WTC11 (cell line): ENCODE data around the gene BOD1L1. TPM values are rescaled to one million over a fixed set of nuclear protein-coding genes. Genes with fewer than 3 reads are reported as not detected.

Experiments
- ATAC-seq: fragments of 200-7000 bp; cut with Tn5 transposase; 2 replicates; pipeline ENCODE4 v1.10.0; 2021; ENCODE audit warnings: mild to moderate bottlenecking, moderate library complexity
- CTCF ChIA-PET: fragments of 300-600 bp; sonication (Branson Sonifier 250); formaldehyde crosslinking; loops from one replicate; lab custom pipeline; 2021; ENCODE audit warnings: antibody characterized with exemption; lab: Charles Lee
- POLR2A ChIA-PET: fragments of 350-600 bp; sonication (Branson Sonifier 250); formaldehyde crosslinking; loops from one replicate; lab custom pipeline; 2021; ENCODE audit warnings: antibody characterized with exemption; lab: Charles Lee
- DNase-seq: peaks from one replicate; pipeline ENCODE4 v3.0.0; 2021; ENCODE audit warnings: low spot score
- H3K27ac Mint-ChIP-seq: 2 replicates; pipeline ENCODE4 v1.8.0; 2021; ENCODE audit warnings: mixed read lengths
- H3K27me3 Mint-ChIP-seq: 2 replicates; pipeline ENCODE4 v1.8.0; 2021; ENCODE audit warnings: low read depth, mild to moderate bottlenecking, moderate library complexity, mixed read lengths
- H3K36me3 Mint-ChIP-seq: 2 replicates; pipeline ENCODE4 v1.8.0; 2021; ENCODE audit warnings: mixed read lengths
- H3K4me1 Mint-ChIP-seq: 2 replicates; pipeline ENCODE4 v1.8.0; 2022; ENCODE audit warnings: mixed read lengths
- H3K4me3 Mint-ChIP-seq: 2 replicates; pipeline ENCODE4 v1.8.0; 2021; ENCODE audit warnings: mild to moderate bottlenecking, moderate library complexity, mixed read lengths
- H3K9me3 Mint-ChIP-seq: 2 replicates; pipeline ENCODE4 v1.8.0; 2021; ENCODE audit warnings: mixed read lengths
- ATF1 ChIP-seq: sonication (generic); formaldehyde crosslinking; IDR thresholded peaks from 2 replicates; pipeline ENCODE4 v1.8.1; 2023; ENCODE audit warnings: mild to moderate bottlenecking, moderate library complexity, missing genetic modification reagents
- CBFB ChIP-seq: sonication (generic); formaldehyde crosslinking; IDR thresholded peaks from 2 replicates; pipeline ENCODE4 v1.8.1; 2022; ENCODE audit warnings: mild to moderate bottlenecking, low read depth, missing genetic modification reagents
- CREM ChIP-seq: sonication (generic); formaldehyde crosslinking; IDR thresholded peaks from 2 replicates; pipeline ENCODE4 v1.8.1; 2022; ENCODE audit warnings: mild to moderate bottlenecking, missing genetic modification reagents, moderate library complexity
- ESRRA ChIP-seq: sonication (generic); formaldehyde crosslinking; IDR thresholded peaks from 2 replicates; pipeline ENCODE4 v1.8.1; 2022; ENCODE audit warnings: mild to moderate bottlenecking, missing genetic modification reagents, borderline replicate concordance
- GRHL2 ChIP-seq: fragments of 250-450 bp; sonication (Bioruptor Pico); IDR thresholded peaks from 2 replicates; pipeline ENCODE4 v1.8.0; 2022; ENCODE audit warnings: mild to moderate bottlenecking, moderate library complexity; ENCODE audit not compliant: insufficient replicate concordance, severe bottlenecking
- IRF2 ChIP-seq: sonication (generic); formaldehyde crosslinking; IDR thresholded peaks from 2 replicates; pipeline ENCODE4 v1.8.0; 2022; ENCODE audit warnings: low read depth, missing genetic modification reagents, borderline replicate concordance
- JAZF1 ChIP-seq: fragments of 250-450 bp; sonication (Bioruptor Pico); IDR thresholded peaks from 2 replicates; pipeline ENCODE4 v1.9.0; 2021; ENCODE audit warnings: moderate library complexity, mild to moderate bottlenecking, inconsistent platforms
- MYBL2 ChIP-seq: sonication (generic); formaldehyde crosslinking; IDR thresholded peaks from 2 replicates; pipeline ENCODE4 v1.8.1; 2023; ENCODE audit warnings: mild to moderate bottlenecking, moderate library complexity, missing genetic modification reagents
- NFE2L1 ChIP-seq: sonication (generic); formaldehyde crosslinking; IDR thresholded peaks from 2 replicates; pipeline ENCODE4 v1.8.1; 2023; ENCODE audit warnings: missing genetic modification reagents
- NR3C1 ChIP-seq: sonication (generic); formaldehyde crosslinking; conservative IDR thresholded peaks from 2 replicates; pipeline ENCODE4 v1.8.1; 2023; ENCODE audit warnings: low read depth, mild to moderate bottlenecking, missing genetic modification reagents
- SMAD4 ChIP-seq: sonication (generic); formaldehyde crosslinking; IDR thresholded peaks from 2 replicates; pipeline ENCODE4 v1.8.0; 2022; ENCODE audit warnings: mild to moderate bottlenecking, missing genetic modification reagents
- TCF7 ChIP-seq: sonication (generic); formaldehyde crosslinking; IDR thresholded peaks from 2 replicates; pipeline ENCODE4 v1.8.0; 2022; ENCODE audit warnings: mild to moderate bottlenecking, low read depth, missing genetic modification reagents, moderate library complexity
- TP53 ChIP-seq: sonication (generic); formaldehyde crosslinking; IDR thresholded peaks from 2 replicates; pipeline ENCODE4 v1.8.1; 2023; ENCODE audit warnings: mild to moderate bottlenecking, missing genetic modification reagents
- ZNF138 ChIP-seq: sonication (generic); formaldehyde crosslinking; conservative IDR thresholded peaks from 2 replicates; pipeline ENCODE4 v1.8.1; 2022; ENCODE audit warnings: mild to moderate bottlenecking, moderate library complexity, missing genetic modification reagents
- ZNF219 ChIP-seq: sonication (generic); formaldehyde crosslinking; IDR thresholded peaks from 2 replicates; pipeline ENCODE4 v1.8.0; 2023; ENCODE audit warnings: missing genetic modification reagents, mild to moderate bottlenecking, borderline replicate concordance
- ZNF416 ChIP-seq: fragments of 250-450 bp; sonication (Bioruptor Pico); IDR thresholded peaks from 2 replicates; pipeline ENCODE4 v1.9.0; 2021; ENCODE audit warnings: mild to moderate bottlenecking, inconsistent platforms
- ZNF423 ChIP-seq: fragments of 250-450 bp; sonication (Bioruptor Pico); IDR thresholded peaks from 2 replicates; pipeline ENCODE4 v2.1.2; 2022; ENCODE audit warnings: mild to moderate bottlenecking, moderate library complexity
- total RNA-seq: library from RNA; stranded (reverse); gene quantifications from 3 replicates; pipeline ENCODE4 v1.2.3, GENCODE V29; 2021
- TF ChIP-seq, protein P1 (sequence below): fragments of 250-450 bp; sonication (Bioruptor Pico); IDR thresholded peaks from 2 replicates; pipeline ENCODE4 v2.1.2; 2022; ENCODE audit warnings: mild to moderate bottlenecking, moderate library complexity
- TF ChIP-seq, protein P2 (sequence below): fragments of 250-450 bp; sonication (Bioruptor Pico); IDR thresholded peaks from 2 replicates; pipeline ENCODE4 v1.9.0; 2021; ENCODE audit warnings: mild to moderate bottlenecking
- TF ChIP-seq, protein P3 (sequence below): fragments of 250-450 bp; sonication (Bioruptor Pico); IDR thresholded peaks from 2 replicates; pipeline ENCODE4 v1.9.0; 2021; ENCODE audit warnings: mild to moderate bottlenecking, borderline replicate concordance
- TF ChIP-seq, protein P4 (sequence below): fragments of 250-450 bp; sonication (Bioruptor Pico); IDR thresholded peaks from 2 replicates; pipeline ENCODE4 v1.8.0; 2021; ENCODE audit warnings: mild to moderate bottlenecking
- TF ChIP-seq, protein P5 (sequence below): fragments of 200-600 bp; IDR thresholded peaks from 2 replicates; pipeline ENCODE4 v1.8.0; 2022; ENCODE audit warnings: antibody characterized with exemption
- TF ChIP-seq, protein P6 (sequence below): sonication (generic); formaldehyde crosslinking; IDR thresholded peaks from 2 replicates; pipeline ENCODE4 v1.8.1; 2023; ENCODE audit warnings: mild to moderate bottlenecking, missing genetic modification reagents, moderate library complexity

BOD1L1 gene
- total RNA-seq, 1 experiment from 2014 or later = 43.5 TPM

DNA sequence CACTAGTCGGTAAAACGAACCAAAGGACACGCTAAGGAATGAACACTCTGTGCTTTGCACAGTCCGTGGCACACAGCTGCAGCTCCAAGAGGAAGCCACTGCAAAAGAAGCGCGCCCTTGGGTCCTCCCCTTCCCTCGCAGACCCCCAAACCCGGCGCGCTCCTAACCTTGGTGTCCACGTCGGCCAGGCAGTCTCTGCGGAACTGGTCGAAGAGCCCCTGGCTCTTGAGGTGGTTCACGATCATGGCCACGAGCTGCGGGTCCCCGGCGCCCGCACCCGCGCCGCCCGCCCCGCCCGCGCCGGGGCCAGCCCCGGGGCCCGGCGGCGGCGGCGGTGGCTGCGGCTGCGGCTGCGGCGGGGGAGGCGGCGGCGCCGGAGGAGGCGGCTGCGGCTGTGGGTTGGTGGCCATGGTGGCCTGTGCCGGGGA, 333 bp downstream of the BOD1L1 start (continued):
- no peak for TF ChIP-seq GRHL2 (CRISPR knock-in tag)
- TF ChIP-seq, protein P1, sequence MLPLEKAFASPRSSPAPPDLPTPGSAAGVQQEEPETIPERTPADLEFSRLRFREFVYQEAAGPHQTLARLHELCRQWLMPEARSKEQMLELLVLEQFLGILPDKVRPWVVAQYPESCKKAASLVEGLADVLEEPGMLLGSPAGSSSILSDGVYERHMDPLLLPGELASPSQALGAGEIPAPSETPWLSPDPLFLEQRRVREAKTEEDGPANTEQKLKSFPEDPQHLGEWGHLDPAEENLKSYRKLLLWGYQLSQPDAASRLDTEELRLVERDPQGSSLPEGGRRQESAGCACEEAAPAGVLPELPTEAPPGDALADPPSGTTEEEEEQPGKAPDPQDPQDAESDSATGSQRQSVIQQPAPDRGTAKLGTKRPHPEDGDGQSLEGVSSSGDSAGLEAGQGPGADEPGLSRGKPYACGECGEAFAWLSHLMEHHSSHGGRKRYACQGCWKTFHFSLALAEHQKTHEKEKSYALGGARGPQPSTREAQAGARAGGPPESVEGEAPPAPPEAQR (CRISPR knock-in tag) = no peak
- no peak for TF ChIP-seq TCF7
- no peak for TF ChIP-seq JAZF1 (CRISPR knock-in tag)
- no peak for TF ChIP-seq ZNF219
- no peak for TF ChIP-seq ZNF138 (CRISPR knock-in tag)
- no peak for TF ChIP-seq NR3C1

DNA sequence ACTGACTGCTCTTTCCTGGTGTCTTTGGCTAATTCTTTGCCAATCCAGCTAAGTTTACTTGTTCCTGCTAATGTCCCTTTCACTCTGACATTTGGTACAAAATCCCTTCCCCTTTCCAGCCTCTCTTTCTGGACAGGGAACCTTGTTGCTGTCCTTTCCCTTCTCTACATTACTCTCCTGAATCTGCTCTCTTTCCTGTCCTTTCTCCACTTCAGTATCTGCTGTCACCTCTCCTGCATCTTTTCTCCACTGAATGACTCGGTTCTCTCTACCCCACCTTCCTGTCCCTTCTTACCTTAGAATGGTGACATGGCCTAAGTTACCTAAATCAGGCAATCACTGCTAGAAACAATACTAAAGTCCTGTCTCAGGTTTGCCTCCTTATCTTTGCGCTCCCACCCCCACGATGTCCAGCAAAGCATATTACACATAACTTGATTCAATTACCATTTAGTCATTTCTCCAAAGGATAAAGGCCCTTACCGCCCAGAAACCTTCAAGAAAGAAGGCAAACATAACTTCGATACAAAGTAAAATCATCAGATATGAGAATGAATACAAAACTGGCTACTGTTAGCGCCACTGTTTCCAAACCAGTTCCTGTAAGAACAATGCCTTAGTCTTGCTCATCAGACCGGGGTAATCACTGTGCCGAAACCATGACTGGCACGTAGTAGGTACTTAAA, 890 bp downstream of the BOD1L1 start:
- no peak for TF ChIP-seq ATF1 (CRISPR knock-in tag)
- TF ChIP-seq, all 79 proteins: peak for 0
- ChIA-PET POLR2A (interaction anchor here (1.0 kb wide), 1 partner anchor 13 kb away, joined by 3 read pairs; no protein-coding TSS in a partner anchor), CTCF (interaction anchor here (3.7 kb wide), 1 partner anchor 28 kb away, joined by 23 read pairs; no protein-coding TSS in a partner anchor)
- peak overlapping the region; percentile 79 for H3K4me3 Mint-ChIP-seq
- H3K27ac Mint-ChIP-seq = peak overlapping the region; percentile 52
- DNase-seq (no peak), ATAC-seq (no peak; the same call in 1 of the 2 replicates)
- peaks cover 8% of the 10 kb centered on the region for H3K4me1 Mint-ChIP-seq
- no peaks in the 10 kb centered on the region for H3K9me3 Mint-ChIP-seq
- no peaks in the 10 kb centered on the region; the same call in 1 of the 2 replicates for H3K27me3 Mint-ChIP-seq
- no peaks in the 10 kb centered on the region for H3K36me3 Mint-ChIP-seq

DNA sequence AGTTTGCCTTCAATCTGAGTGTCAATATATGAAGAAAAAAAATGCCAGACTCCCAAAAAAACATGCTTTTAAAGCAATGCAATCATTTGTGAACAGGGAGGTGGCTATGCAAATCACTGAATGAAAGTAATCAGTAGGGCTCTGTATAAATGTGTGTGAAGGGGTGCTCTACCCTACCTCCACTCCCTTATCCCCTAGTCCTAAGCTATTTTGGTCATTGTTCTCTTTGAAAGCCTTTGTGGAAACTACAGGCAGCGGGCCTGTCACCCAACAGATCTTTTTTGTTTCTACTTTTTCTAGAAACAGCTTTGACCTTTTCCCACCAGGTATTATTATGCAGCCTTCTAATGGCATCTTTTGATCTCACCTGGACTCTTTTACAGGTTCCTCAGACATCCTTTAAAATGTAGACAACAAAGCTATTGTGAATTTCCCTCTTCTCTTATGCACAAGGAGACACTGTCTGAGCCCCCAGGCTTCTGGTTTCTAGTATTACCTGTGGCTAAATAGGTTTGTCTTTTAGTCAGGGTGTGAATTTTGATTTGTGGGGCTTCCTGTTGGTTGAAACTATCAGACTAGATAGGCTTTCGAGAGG, 9.2 kb downstream of the BOD1L1 start:
- peak; percentile 93 for ATAC-seq
- no peaks in the 10 kb centered on the region for H3K9me3 Mint-ChIP-seq
- ChIA-PET CTCF (interaction anchor here (1.1 kb wide), 1 partner anchor 36 kb away, joined by 6 read pairs; no protein-coding TSS in a partner anchor), POLR2A (no interaction called here)
- H3K27me3 Mint-ChIP-seq = no peaks in the 10 kb centered on the region
- peaks cover 15% of the 10 kb centered on the region for H3K4me1 Mint-ChIP-seq
- no peak overlapping the region for H3K27ac Mint-ChIP-seq
- H3K36me3 Mint-ChIP-seq = peaks cover 18% of the 10 kb centered on the region
- DNase-seq = no peak
- H3K4me3 Mint-ChIP-seq = no peak overlapping the region
- TF ChIP-seq NFE2L1 (CRISPR knock-in tag) (no peak), CREM (no peak), ZNF138 (CRISPR knock-in tag) (no peak), GRHL2 (CRISPR knock-in tag) (no peak), CBFB (CRISPR knock-in tag) (no peak), IRF2 (CRISPR knock-in tag) (no peak), ZNF416 (no peak), TP53 (CRISPR knock-in tag) (no peak), ESRRA (CRISPR knock-in tag) (no peak), ZNF423 (CRISPR knock-in tag) (no peak), SMAD4 (CRISPR knock-in tag) (no peak), ZNF219 (no peak), MYBL2 (CRISPR knock-in tag) (no peak)
- TF ChIP-seq, protein P2, sequence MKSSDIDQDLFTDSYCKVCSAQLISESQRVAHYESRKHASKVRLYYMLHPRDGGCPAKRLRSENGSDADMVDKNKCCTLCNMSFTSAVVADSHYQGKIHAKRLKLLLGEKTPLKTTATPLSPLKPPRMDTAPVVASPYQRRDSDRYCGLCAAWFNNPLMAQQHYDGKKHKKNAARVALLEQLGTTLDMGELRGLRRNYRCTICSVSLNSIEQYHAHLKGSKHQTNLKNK (CRISPR knock-in tag) = no peak
- TF ChIP-seq, protein P3, sequence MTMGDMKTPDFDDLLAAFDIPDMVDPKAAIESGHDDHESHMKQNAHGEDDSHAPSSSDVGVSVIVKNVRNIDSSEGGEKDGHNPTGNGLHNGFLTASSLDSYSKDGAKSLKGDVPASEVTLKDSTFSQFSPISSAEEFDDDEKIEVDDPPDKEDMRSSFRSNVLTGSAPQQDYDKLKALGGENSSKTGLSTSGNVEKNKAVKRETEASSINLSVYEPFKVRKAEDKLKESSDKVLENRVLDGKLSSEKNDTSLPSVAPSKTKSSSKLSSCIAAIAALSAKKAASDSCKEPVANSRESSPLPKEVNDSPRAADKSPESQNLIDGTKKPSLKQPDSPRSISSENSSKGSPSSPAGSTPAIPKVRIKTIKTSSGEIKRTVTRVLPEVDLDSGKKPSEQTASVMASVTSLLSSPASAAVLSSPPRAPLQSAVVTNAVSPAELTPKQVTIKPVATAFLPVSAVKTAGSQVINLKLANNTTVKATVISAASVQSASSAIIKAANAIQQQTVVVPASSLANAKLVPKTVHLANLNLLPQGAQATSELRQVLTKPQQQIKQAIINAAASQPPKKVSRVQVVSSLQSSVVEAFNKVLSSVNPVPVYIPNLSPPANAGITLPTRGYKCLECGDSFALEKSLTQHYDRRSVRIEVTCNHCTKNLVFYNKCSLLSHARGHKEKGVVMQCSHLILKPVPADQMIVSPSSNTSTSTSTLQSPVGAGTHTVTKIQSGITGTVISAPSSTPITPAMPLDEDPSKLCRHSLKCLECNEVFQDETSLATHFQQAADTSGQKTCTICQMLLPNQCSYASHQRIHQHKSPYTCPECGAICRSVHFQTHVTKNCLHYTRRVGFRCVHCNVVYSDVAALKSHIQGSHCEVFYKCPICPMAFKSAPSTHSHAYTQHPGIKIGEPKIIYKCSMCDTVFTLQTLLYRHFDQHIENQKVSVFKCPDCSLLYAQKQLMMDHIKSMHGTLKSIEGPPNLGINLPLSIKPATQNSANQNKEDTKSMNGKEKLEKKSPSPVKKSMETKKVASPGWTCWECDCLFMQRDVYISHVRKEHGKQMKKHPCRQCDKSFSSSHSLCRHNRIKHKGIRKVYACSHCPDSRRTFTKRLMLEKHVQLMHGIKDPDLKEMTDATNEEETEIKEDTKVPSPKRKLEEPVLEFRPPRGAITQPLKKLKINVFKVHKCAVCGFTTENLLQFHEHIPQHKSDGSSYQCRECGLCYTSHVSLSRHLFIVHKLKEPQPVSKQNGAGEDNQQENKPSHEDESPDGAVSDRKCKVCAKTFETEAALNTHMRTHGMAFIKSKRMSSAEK (CRISPR knock-in tag) = no peak
- TF ChIP-seq, protein P4, sequence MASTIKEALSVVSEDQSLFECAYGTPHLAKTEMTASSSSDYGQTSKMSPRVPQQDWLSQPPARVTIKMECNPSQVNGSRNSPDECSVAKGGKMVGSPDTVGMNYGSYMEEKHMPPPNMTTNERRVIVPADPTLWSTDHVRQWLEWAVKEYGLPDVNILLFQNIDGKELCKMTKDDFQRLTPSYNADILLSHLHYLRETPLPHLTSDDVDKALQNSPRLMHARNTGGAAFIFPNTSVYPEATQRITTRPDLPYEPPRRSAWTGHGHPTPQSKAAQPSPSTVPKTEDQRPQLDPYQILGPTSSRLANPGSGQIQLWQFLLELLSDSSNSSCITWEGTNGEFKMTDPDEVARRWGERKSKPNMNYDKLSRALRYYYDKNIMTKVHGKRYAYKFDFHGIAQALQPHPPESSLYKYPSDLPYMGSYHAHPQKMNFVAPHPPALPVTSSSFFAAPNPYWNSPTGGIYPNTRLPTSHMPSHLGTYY (CRISPR knock-in tag) = no peak
- TF ChIP-seq, protein P5, sequence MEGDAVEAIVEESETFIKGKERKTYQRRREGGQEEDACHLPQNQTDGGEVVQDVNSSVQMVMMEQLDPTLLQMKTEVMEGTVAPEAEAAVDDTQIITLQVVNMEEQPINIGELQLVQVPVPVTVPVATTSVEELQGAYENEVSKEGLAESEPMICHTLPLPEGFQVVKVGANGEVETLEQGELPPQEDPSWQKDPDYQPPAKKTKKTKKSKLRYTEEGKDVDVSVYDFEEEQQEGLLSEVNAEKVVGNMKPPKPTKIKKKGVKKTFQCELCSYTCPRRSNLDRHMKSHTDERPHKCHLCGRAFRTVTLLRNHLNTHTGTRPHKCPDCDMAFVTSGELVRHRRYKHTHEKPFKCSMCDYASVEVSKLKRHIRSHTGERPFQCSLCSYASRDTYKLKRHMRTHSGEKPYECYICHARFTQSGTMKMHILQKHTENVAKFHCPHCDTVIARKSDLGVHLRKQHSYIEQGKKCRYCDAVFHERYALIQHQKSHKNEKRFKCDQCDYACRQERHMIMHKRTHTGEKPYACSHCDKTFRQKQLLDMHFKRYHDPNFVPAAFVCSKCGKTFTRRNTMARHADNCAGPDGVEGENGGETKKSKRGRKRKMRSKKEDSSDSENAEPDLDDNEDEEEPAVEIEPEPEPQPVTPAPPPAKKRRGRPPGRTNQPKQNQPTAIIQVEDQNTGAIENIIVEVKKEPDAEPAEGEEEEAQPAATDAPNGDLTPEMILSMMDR = no peak
- TF ChIP-seq, protein P6, sequence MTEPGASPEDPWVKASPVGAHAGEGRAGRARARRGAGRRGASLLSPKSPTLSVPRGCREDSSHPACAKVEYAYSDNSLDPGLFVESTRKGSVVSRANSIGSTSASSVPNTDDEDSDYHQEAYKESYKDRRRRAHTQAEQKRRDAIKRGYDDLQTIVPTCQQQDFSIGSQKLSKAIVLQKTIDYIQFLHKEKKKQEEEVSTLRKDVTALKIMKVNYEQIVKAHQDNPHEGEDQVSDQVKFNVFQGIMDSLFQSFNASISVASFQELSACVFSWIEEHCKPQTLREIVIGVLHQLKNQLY = no peak
